ENCODE results near the gene SERTAD4.
A peak's percentile ranks its signal among the peaks of the same experiment; 100 is the strongest.

SERTAD4 gene

DNA sequence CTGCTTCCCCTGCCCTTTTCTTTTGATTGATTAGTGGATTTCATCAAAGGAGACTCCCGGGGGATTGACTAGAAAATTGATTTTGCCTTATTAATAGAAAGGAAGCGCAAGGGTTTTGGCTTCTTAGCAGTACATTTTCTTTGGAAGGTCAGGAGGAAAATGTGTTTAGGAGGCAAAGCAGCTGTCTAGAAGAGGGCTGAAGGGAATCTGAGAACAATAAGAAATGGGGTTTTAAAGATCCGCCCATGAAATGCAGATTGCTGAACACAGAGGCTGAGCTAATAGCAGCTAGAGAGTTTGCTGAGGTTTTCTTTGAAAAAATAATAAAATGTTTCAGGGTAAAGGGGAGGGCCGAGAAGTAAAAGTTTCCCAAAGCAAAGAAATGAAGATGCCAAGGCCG, 4.9 kb downstream of the SERTAD4 start:
- H3K4me3 ChIP-seq: no peak overlapping the region
- H3K4me1 ChIP-seq: peaks cover 10 to 20% (median 17%) of the 10 kb centered on the region in 10 experiments; a peak in 17 of 20 replicates
- no peak overlapping the region for H3K9ac ChIP-seq
- peaks cover 54 to 66% (median 60%) of the 10 kb centered on the region in 11 experiments for H3K27me3 ChIP-seq
- no peak overlapping the region for H3K4me2 ChIP-seq
- TF ChIP-seq Cebpa-rat (IDR thresholded peaks at IDR 0.05): no peak
- no peaks in the 10 kb centered on the region for H3K9me3 ChIP-seq (replicated peaks in 1 of 11)
- H3K27ac ChIP-seq: no peak overlapping the region
- no peaks in the 10 kb centered on the region for H3K36me3 ChIP-seq
- peaks cover 0 to 25% (median 18%) of the 10 kb centered on the region in 11 experiments; a peak in 16 of 22 replicates for H4K20me1 ChIP-seq

DNA sequence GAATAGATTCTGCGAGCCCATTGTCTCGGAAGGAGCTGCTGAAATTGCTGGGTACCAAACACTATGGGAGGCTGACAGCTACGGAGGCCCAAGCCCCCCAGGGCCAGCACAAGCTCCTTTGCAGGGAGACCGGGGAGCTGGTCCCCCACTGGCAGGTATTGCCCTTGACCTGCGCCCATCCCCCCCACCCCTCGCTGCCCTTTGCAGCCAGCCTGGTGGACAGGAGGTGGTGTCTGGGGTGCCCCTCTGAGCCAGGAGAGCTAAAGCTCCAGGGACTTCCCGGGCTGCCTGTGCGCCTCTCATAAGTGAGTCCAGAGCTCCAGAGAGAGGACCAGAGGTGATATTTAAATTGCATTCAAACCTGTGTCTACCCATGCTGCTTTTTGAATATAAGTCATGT, 5.4 kb downstream of the SERTAD4 start:
- no peak overlapping the region for H3K9ac ChIP-seq
- no peak overlapping the region for H3K4me3 ChIP-seq
- H3K27me3 ChIP-seq: peaks cover 49 to 61% (median 55%) of the 10 kb centered on the region in 11 experiments
- no peaks in the 10 kb centered on the region for H3K9me3 ChIP-seq (replicated peaks in 1 of 11)
- no peak overlapping the region for H3K4me2 ChIP-seq
- H3K27ac ChIP-seq: no peak overlapping the region
- no peaks in the 10 kb centered on the region for H3K36me3 ChIP-seq
- TF ChIP-seq Cebpa-rat (IDR thresholded peaks at IDR 0.05): no peak
- H3K4me1 ChIP-seq: peaks cover 10 to 16% (median 13%) of the 10 kb centered on the region in 10 experiments; a peak in 17 of 20 replicates
- H4K20me1 ChIP-seq: peaks cover 0 to 22% (median 16%) of the 10 kb centered on the region in 11 experiments; a peak in 16 of 22 replicates

DNA sequence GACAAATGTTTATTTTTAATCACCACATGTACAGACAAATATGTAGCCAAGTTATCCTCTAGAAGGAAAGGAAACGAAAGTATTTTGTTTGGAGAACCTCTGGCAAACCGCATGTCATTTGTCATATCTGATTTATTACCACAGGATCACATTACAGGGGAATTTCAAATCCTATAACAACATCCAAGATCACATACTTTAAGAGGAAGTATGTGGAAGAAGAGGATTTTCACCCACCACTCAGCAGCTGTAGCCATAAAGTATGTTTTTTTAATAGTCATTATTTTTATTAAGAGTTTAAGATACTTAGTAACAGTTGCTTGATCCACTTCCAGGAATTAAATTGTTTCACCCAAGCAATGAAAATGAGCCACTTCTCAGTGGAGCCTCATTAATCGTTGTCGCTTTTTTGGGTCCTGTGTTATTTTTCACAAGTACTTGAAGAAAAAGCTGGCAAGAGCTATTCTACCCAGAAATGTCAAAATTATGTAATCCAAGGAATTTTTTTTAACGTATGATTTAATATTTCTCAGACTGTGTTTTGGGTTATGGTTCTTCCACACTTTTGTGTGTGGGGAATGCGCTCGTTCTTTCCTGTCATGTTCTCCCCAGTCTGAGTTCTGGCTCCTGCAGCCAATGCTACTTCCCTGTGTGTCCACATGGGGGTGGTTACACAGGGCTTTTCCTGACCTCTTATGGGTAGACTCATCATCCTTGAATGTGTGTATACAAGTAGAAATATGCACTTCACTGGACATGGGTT, 6.9 kb downstream of the SERTAD4 start:
- peaks cover 0 to 4% (median 1%) of the 10 kb centered on the region in 10 experiments; a peak in 10 of 20 replicates for H3K4me1 ChIP-seq
- no peak overlapping the region for H3K27ac ChIP-seq
- no peak overlapping the region for H3K4me2 ChIP-seq
- H3K27me3 ChIP-seq: peaks cover 34 to 46% (median 40%) of the 10 kb centered on the region in 11 experiments
- peaks cover 0 to 7% (median under 1%) of the 10 kb centered on the region in 11 experiments; a peak in 10 of 22 replicates for H4K20me1 ChIP-seq
- TF ChIP-seq Cebpa-rat (IDR thresholded peaks at IDR 0.05): no peak
- no peak overlapping the region for H3K9ac ChIP-seq
- no peaks in the 10 kb centered on the region for H3K36me3 ChIP-seq
- H3K9me3 ChIP-seq (replicated peaks in 1 of 11): no peaks in the 10 kb centered on the region
- H3K4me3 ChIP-seq: no peak overlapping the region

- H3K27ac ChIP-seq: no peak overlapping the region
- no peak overlapping the region for H3K9ac ChIP-seq
- no peaks in the 10 kb centered on the region for H3K36me3 ChIP-seq
- H4K20me1 ChIP-seq: no peaks in the 10 kb centered on the region
- H3K4me3 ChIP-seq: no peak overlapping the region
- H3K4me1 ChIP-seq: peaks cover 6 to 20% (median 16%) of the 10 kb centered on the region in 10 experiments
- TF ChIP-seq Cebpa-rat (IDR thresholded peaks at IDR 0.05): no peak
- no peaks in the 10 kb centered on the region for H3K9me3 ChIP-seq (replicated peaks in 1 of 11)
- H3K4me2 ChIP-seq: peak overlapping the region in 2 of 11 experiments; percentile 16 to 37; a peak in 1 of 22 replicates
- H3K27me3 ChIP-seq: peaks cover 18 to 30% (median 24%) of the 10 kb centered on the region in 11 experiments
Measured at GRCh38 chr1:210241121-210241520, 8.5 kb downstream of the SERTAD4 start.

- Histone ChIP-seq H4K20me1 (no peaks in the 10 kb centered on the region), H3K9ac (no peak overlapping the region)
Measured at GRCh38 chr1:210244746-210245367, 12.3 kb downstream of the SERTAD4 start.

GRCh38 chr1:210246447-210246846, 13.9 kb downstream of the SERTAD4 start:
- TF ChIP-seq Cebpa-rat (IDR thresholded peaks at IDR 0.05): no peak
- Histone ChIP-seq H3K4me2 (peak overlapping the region; percentile 28 to 75 (median 65); a peak in 21 of 22 replicates), H3K4me1 (peaks cover 29 to 59% (median 51%) of the 10 kb centered on the region in 10 experiments), H3K27me3 (peaks cover 0 to under 1% (median 0%) of the 10 kb centered on the region in 11 experiments; a peak in 1 of 22 replicates), H3K9ac (no peak overlapping the region; a peak in 1 of 22 replicates), H3K27ac (peak overlapping the region in 8 of 11 experiments; percentile 4 to 58 (median 33); a peak in 9 of 22 replicates), H4K20me1 (no peaks in the 10 kb centered on the region), H3K9me3 (replicated peaks in 1 of 11) (no peaks in the 10 kb centered on the region), H3K36me3 (no peaks in the 10 kb centered on the region), H3K4me3 (no peak overlapping the region)

More at GRCh38 chr1:210244746-210245367, 12.3 kb downstream of the SERTAD4 start:
- no peaks in the 10 kb centered on the region for H3K36me3 ChIP-seq
- H3K9me3 ChIP-seq (replicated peaks in 1 of 11): no peaks in the 10 kb centered on the region
- TF ChIP-seq Cebpa-rat (IDR thresholded peaks at IDR 0.05): no peak
- peaks cover 20 to 45% (median 39%) of the 10 kb centered on the region in 10 experiments for H3K4me1 ChIP-seq
- H3K4me3 ChIP-seq: no peak overlapping the region
- H3K27ac ChIP-seq: no peak overlapping the region
- peak overlapping the region in 8 of 11 experiments; percentile 10 to 75 (median 40); a peak in 8 of 22 replicates for H3K4me2 ChIP-seq
- no peaks in the 10 kb centered on the region for H3K27me3 ChIP-seq

DNA sequence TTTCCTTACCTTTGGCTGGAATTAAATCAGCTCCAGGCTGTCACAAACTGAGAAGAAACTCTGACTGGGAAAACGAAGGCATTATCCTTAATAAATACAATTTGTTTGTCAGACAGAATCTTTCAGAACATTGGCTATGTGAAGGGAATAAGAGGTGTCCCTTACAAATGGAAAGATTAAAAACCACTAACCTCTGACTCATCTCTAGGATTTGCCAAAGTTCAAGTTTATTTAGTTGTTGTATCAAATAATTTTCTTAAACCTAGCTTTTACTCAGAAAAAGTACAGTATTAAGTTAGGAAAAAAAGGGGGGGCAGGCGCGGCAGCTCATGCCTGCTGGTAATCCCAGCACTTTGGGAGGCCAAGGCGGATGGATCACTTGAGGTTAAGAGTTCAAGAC, 15.7 kb downstream of the SERTAD4 start:
- Histone ChIP-seq H3K4me2 (peak overlapping the region in 3 of 11 experiments; percentile 16 to 31 (median 28); a peak in 2 of 22 replicates), H4K20me1 (no peaks in the 10 kb centered on the region), H3K36me3 (no peaks in the 10 kb centered on the region), H3K27ac (peak overlapping the region in 2 of 11 experiments; percentile 30 to 58; a peak in 1 of 22 replicates), H3K27me3 (peaks cover 0 to 19% (median 0%) of the 10 kb centered on the region in 11 experiments; a peak in 5 of 22 replicates), H3K4me1 (peaks cover 41 to 73% (median 68%) of the 10 kb centered on the region in 10 experiments), H3K9ac (no peak overlapping the region), H3K9me3 (replicated peaks in 1 of 11) (no peaks in the 10 kb centered on the region), H3K4me3 (no peak overlapping the region)
- no peak for TF ChIP-seq Cebpa-rat (IDR thresholded peaks at IDR 0.05)

- Histone ChIP-seq H3K36me3 (no peaks in the 10 kb centered on the region), H3K4me1 (peaks cover 40 to 71% (median 63%) of the 10 kb centered on the region in 10 experiments), H3K9ac (peak overlapping the region in 9 of 11 experiments; percentile 76 to 93 (median 90); a peak in 18 of 22 replicates), H3K4me2 (peak overlapping the region; percentile 88 to 99 (median 95)), H3K4me3 (peak overlapping the region; percentile 61 to 80 (median 69)), H3K9me3 (replicated peaks in 1 of 11) (no peaks in the 10 kb centered on the region), H4K20me1 (no peaks in the 10 kb centered on the region), H3K27ac (peak overlapping the region in 9 of 11 experiments; percentile 76 to 96 (median 92); a peak in 18 of 22 replicates), H3K27me3 (peaks cover 0 to 31% (median 0%) of the 10 kb centered on the region in 11 experiments; a peak in 5 of 22 replicates)
- no peak for TF ChIP-seq Cebpa-rat (IDR thresholded peaks at IDR 0.05)
Measured at GRCh38 chr1:210250665-210250997, 18.0 kb downstream of the SERTAD4 start.
